Measurements from ENCODE around the gene FRZB.
"Not testable (repeated sequence)": the region's sequence is repeated elsewhere in the genome, so short reads cannot be mapped to it uniquely, and the experiment has no call there.

FRZB gene

GRCh38 chr2:182890305-182890704 is 23.9 kb upstream of the FRZB start:
- DNase-seq = no peak

GRCh38 chr2:182887753-182888415 is 21.4 kb upstream of the FRZB start:
- no peak for DNase-seq

GRCh38 chr2:182887093-182887492 is 20.7 kb upstream of the FRZB start:
- DNase-seq = no peak

GRCh38 chr2:182885771-182886170 is 19.3 kb upstream of the FRZB start:
- DNase-seq = no peak

GRCh38 chr2:182883451-182883850 is 17.0 kb upstream of the FRZB start:
- no peak for DNase-seq

- DNase-seq = not testable (repeated sequence)
These were observed 13.7 kb upstream of the FRZB start for GRCh38 chr2:182880100-182880499.

- not testable (repeated sequence) for DNase-seq
These were observed 10.2 kb upstream of the FRZB start for GRCh38 chr2:182876653-182877052.

GRCh38 chr2:182870227-182870626 is 3.8 kb upstream of the FRZB start:
- no peak for DNase-seq

GRCh38 chr2:182868054-182868796 is 1.8 kb upstream of the FRZB start:
- no peak for DNase-seq

GRCh38 chr2:182867426-182868053 is 1.1 kb upstream of the FRZB start:
- DNase-seq = no peak

- no peak for DNase-seq
These were observed 359 bp downstream of the FRZB start for GRCh38 chr2:182866095-182866460.

GRCh38 chr2:182864949-182865570 is 1.4 kb downstream of the FRZB start:
- DNase-seq = no peak

- DNase-seq = no peak
These were observed 2.8 kb downstream of the FRZB start for GRCh38 chr2:182863642-182864041.

GRCh38 chr2:182862091-182862490 is 4.3 kb downstream of the FRZB start:
- DNase-seq = no peak

- no peak for DNase-seq
These were observed 5.6 kb downstream of the FRZB start for GRCh38 chr2:182860858-182861257.

GRCh38 chr2:182858671-182859070 is 7.8 kb downstream of the FRZB start:
- DNase-seq = no peak

GRCh38 chr2:182855376-182855775 is 11.1 kb downstream of the FRZB start:
- DNase-seq = no peak

GRCh38 chr2:182854375-182855105 is 11.9 kb downstream of the FRZB start:
- DNase-seq = no peak

GRCh38 chr2:182852801-182853200 is 13.6 kb downstream of the FRZB start:
- no peak for DNase-seq

- no peak for DNase-seq
These were observed 14.3 kb downstream of the FRZB start for GRCh38 chr2:182852090-182852489.

- DNase-seq = no peak
These were observed 20.5 kb downstream of the FRZB start for GRCh38 chr2:182845794-182846417.

- no peak for DNase-seq
These were observed 30.0 kb downstream of the FRZB start for GRCh38 chr2:182836451-182836850.

- no peak for DNase-seq
These were observed 32.1 kb downstream of the FRZB start for GRCh38 chr2:182834293-182834692.
